H9 (cell line): ENCODE results near the gene GRID1. TPM values are rescaled to one million over a fixed set of nuclear protein-coding genes. Genes with fewer than 3 reads are reported as not detected.

Experiments
- DNase-seq: peaks from one replicate; pipeline ENCODE4 v3.0.0-alpha.2; 2017
- H2AFZ ChIP-seq: one replicate; pipeline ENCODE4 v1.6.1; 2013; ENCODE audit warnings: mild to moderate bottlenecking, low read length, control low read depth, moderate library complexity
- H2AK5ac ChIP-seq: 2 replicates; pipeline ENCODE4 v1.6.1; 2013; ENCODE audit warnings: low read length, control low read depth, mixed read lengths; ENCODE audit not compliant: insufficient read length
- H2BK120ac ChIP-seq: one replicate; pipeline ENCODE4 v1.6.1; 2013; ENCODE audit warnings: low read depth, mild to moderate bottlenecking, low read length, control low read depth, inconsistent platforms; ENCODE audit not compliant: poor library complexity, severe bottlenecking
- H2BK12ac ChIP-seq: 2 replicates; pipeline ENCODE4 v1.6.1; 2013; ENCODE audit warnings: low read length, control low read depth, mixed read lengths, low read depth; ENCODE audit not compliant: insufficient read length
- H2BK15ac ChIP-seq: 2 replicates; pipeline ENCODE4 v1.6.1; 2013; ENCODE audit warnings: low read depth, low read length, control low read depth
- H2BK20ac ChIP-seq: one replicate; pipeline ENCODE4 v1.6.1; 2013; ENCODE audit warnings: low read depth, mild to moderate bottlenecking, low read length, control low read depth, inconsistent platforms; ENCODE audit not compliant: poor library complexity, severe bottlenecking
- H2BK5ac ChIP-seq: 2 replicates; pipeline ENCODE4 v1.6.1; 2013; ENCODE audit warnings: low read length, control low read depth, mixed read lengths; ENCODE audit not compliant: insufficient read length
- H3K14ac ChIP-seq: 2 replicates; pipeline ENCODE4 v1.6.1; 2013; ENCODE audit warnings: low read length, control low read depth; ENCODE audit not compliant: insufficient read depth
- H3K18ac ChIP-seq: 2 replicates; pipeline ENCODE4 v1.6.1; 2013; ENCODE audit warnings: low read depth, mild to moderate bottlenecking, mixed read lengths, low read length, control low read depth; ENCODE audit not compliant: insufficient read length
- H3K23ac ChIP-seq: 2 replicates; pipeline ENCODE4 v1.6.1; 2013; ENCODE audit warnings: low read length, control low read depth, mixed read lengths, low read depth; ENCODE audit not compliant: insufficient read length
- H3K23me2 ChIP-seq: 2 replicates; pipeline ENCODE4 v1.6.1; 2013; ENCODE audit warnings: low read depth, mild to moderate bottlenecking, mixed read lengths, low read length, control low read depth; ENCODE audit not compliant: insufficient read length, poor library complexity, severe bottlenecking
- H3K27ac ChIP-seq: 2 replicates; pipeline ENCODE4 v1.5.1; 2013; ENCODE audit warnings: low read length, control low read depth, mixed read lengths, low read depth; ENCODE audit not compliant: insufficient read length
- H3K27me3 ChIP-seq: 2 replicates; pipeline ENCODE4 v1.6.1; 2013; ENCODE audit warnings: low read length, control low read depth, inconsistent platforms; ENCODE audit not compliant: insufficient read depth
- H3K4ac ChIP-seq: 2 replicates; pipeline ENCODE4 v1.6.1; 2013; ENCODE audit warnings: low read depth, mild to moderate bottlenecking, control low read depth, inconsistent platforms, low read length, moderate library complexity
- H3K4me1 ChIP-seq: 2 replicates; pipeline ENCODE4 v1.6.1; 2013; ENCODE audit warnings: low read length, control low read depth, inconsistent platforms; ENCODE audit not compliant: insufficient read depth
- H3K4me2 ChIP-seq: 2 replicates; pipeline ENCODE4 v1.6.1; 2013; ENCODE audit warnings: low read length, control low read depth, mixed read lengths; ENCODE audit not compliant: insufficient read length, insufficient read depth
- H3K56ac ChIP-seq: 2 replicates; pipeline ENCODE4 v1.6.1; 2013; ENCODE audit warnings: low read depth, mild to moderate bottlenecking, mixed read lengths, low read length, control low read depth; ENCODE audit not compliant: insufficient read length
- H3K79me1 ChIP-seq: 2 replicates; pipeline ENCODE4 v1.6.1; 2013; ENCODE audit warnings: low read depth, mild to moderate bottlenecking, moderate library complexity, low read length, control low read depth, inconsistent platforms; ENCODE audit not compliant: insufficient read depth, poor library complexity, severe bottlenecking
- H3K79me2 ChIP-seq: 2 replicates; pipeline ENCODE4 v1.6.1; 2013; ENCODE audit warnings: low read length, control low read depth, inconsistent platforms; ENCODE audit not compliant: insufficient read depth
- H3K9ac ChIP-seq: 2 replicates; pipeline ENCODE4 v1.6.1; 2013; ENCODE audit warnings: low read length, control low read depth, mixed read lengths; ENCODE audit not compliant: insufficient read length; ENCODE audit errors: extremely low read depth
- H3K9me3 ChIP-seq: one replicate; pipeline ENCODE4 v1.6.1; 2013; ENCODE audit warnings: low read depth, low read length, inconsistent platforms; ENCODE audit not compliant: control insufficient read depth
- H3T11ph ChIP-seq: one replicate; pipeline ENCODE4 v1.6.1; 2013; ENCODE audit warnings: mild to moderate bottlenecking, low read length, control low read depth, inconsistent platforms
- H4K20me1 ChIP-seq: one replicate; pipeline ENCODE4 v1.6.1; 2013; ENCODE audit not compliant: control insufficient read depth, insufficient read length, insufficient read depth
- H4K5ac ChIP-seq: 2 replicates; pipeline ENCODE4 v1.6.1; 2013; ENCODE audit warnings: low read depth, mild to moderate bottlenecking, mixed read lengths, low read length, control low read depth; ENCODE audit not compliant: insufficient read length
- H4K8ac ChIP-seq: replicated peaks from 2 replicates; pipeline ENCODE4 v1.6.1; 2013; ENCODE audit warnings: low read length, control low read depth, mixed read lengths, low read depth; ENCODE audit not compliant: insufficient read length
- H4K91ac ChIP-seq: 2 replicates; pipeline ENCODE4 v1.6.1; 2013; ENCODE audit warnings: low read depth, mild to moderate bottlenecking, moderate library complexity, mixed read lengths, low read length, control low read depth; ENCODE audit not compliant: insufficient read length
- H3K27ac Mint-ChIP-seq, 3 experiments: 2 replicates in 2 of 3; 3 replicates in 1 of 3; pipeline ENCODE4 v1.8.0; 2020 to 2021; ENCODE audit warnings: mixed read lengths in 3 of 3, mild to moderate bottlenecking in 1 of 3, moderate library complexity in 1 of 3
- H3K27me3 Mint-ChIP-seq: 2 replicates; pipeline ENCODE4 v1.8.0; 2021; ENCODE audit warnings: low read depth, mild to moderate bottlenecking, moderate library complexity, mixed read lengths
- H3K36me3 Mint-ChIP-seq, 3 experiments: 2 replicates in 2 of 3; 3 replicates in 1 of 3; pipeline ENCODE4 v1.8.0; 2020 to 2021; ENCODE audit warnings: low read depth in 3 of 3, mixed read lengths in 3 of 3; ENCODE audit not compliant: insufficient read depth in 1 of 3
- H3K4me1 Mint-ChIP-seq, 2 experiments: 2 replicates each; pipeline ENCODE4 v1.8.0; 2020; ENCODE audit warnings: mixed read lengths in 2 of 2
- H3K4me3 Mint-ChIP-seq, 2 experiments: 2 replicates in 1 of 2; 3 replicates in 1 of 2; pipeline ENCODE4 v1.8.0; 2020 to 2021; ENCODE audit warnings: mild to moderate bottlenecking in 2 of 2, mixed read lengths in 2 of 2, moderate library complexity in 1 of 2
- H3K9me3 Mint-ChIP-seq, 2 experiments: 2 replicates in 1 of 2; 3 replicates in 1 of 2; pipeline ENCODE4 v1.8.0; 2020; ENCODE audit warnings: mild to moderate bottlenecking in 2 of 2, mixed read lengths in 2 of 2, moderate library complexity in 1 of 2
- WGBS: extraction: QIAGEN DNeasy Blood & Tissue Kit; methylation state at CpG from one replicate; pipeline ENCODE4 v1.1.7; 2013; ENCODE audit warnings: missing lambda C conversion rate, low lambda C conversion rate, mixed read lengths; ENCODE audit not compliant: insufficient read length; ENCODE audit errors: extremely low coverage; 5-methylcytosine and 5-hydroxymethylcytosine counted together
- total RNA-seq: library from RNA; stranded (reverse); gene quantifications from 2 replicates; pipeline ENCODE4 v1.2.1, GENCODE V29; 2021
- TF ChIP-seq, protein P1 (sequence below): fragments of 200-600 bp; sonication (generic); conservative IDR thresholded peaks from 3 replicates; pipeline ENCODE4 v1.8.0; 2021; ENCODE audit warnings: antibody characterized with exemption, mild to moderate bottlenecking

Gene GRID1
- total RNA-seq, 1 experiment from 2014 or later: 0.35 TPM

DNA sequence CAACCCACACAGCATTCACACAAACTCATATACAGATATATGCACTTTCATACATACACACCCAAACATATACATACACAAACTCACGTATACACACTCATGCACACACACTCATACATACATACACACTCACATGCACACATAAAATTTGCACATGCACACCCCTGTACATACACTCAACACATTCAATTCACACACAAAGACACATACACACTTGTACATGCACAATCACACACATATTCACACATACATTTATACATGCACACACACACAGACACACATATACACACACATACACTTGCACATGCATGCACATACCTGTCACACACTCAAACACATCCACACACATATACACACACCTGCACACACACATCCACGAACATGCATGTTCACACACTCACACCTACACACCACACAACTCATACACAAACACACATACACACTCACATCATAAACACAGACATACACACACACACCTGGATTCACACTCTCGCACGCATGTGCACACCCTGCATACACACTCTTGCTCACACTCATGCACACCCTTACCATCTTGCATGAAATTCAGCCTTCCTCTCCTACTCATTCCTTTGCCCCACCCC lies 451.2 kb downstream of the GRID1 start:
- no peak for DNase-seq
- no peak overlapping the region for H3K14ac ChIP-seq
- no peak overlapping the region for H2AFZ ChIP-seq
- H3K79me1 ChIP-seq: no peaks in the 10 kb centered on the region
- H3K23me2 ChIP-seq: no peaks in the 10 kb centered on the region
- H4K20me1 ChIP-seq: no peaks in the 10 kb centered on the region
- H3K4me1 ChIP-seq: peaks cover 3% of the 10 kb centered on the region; the same call in 1 of the 2 replicates
- no peak overlapping the region for H2BK5ac ChIP-seq
- no peaks in the 10 kb centered on the region for H3K79me2 ChIP-seq
- no peak overlapping the region for H2AK5ac ChIP-seq
- no peak overlapping the region for H2BK12ac ChIP-seq
- H3K23ac ChIP-seq: no peak overlapping the region
- no peak overlapping the region for H3K9ac ChIP-seq
- no peak overlapping the region for H2BK120ac ChIP-seq
- Mint-ChIP-seq H3K4me1 (peaks cover 9 to 17% of the 10 kb centered on the region in 2 experiments), H3K27me3 (no peaks in the 10 kb centered on the region; the same call in none of the 2 replicates), H3K4me3 (no peak overlapping the region), H3K36me3 (no peaks in the 10 kb centered on the region), H3K27ac (no peak overlapping the region), H3K9me3 (no peaks in the 10 kb centered on the region)
- WGBS: 100% methylated on average over 4 of the region's 4 CpGs
- TF ChIP-seq, protein P1, sequence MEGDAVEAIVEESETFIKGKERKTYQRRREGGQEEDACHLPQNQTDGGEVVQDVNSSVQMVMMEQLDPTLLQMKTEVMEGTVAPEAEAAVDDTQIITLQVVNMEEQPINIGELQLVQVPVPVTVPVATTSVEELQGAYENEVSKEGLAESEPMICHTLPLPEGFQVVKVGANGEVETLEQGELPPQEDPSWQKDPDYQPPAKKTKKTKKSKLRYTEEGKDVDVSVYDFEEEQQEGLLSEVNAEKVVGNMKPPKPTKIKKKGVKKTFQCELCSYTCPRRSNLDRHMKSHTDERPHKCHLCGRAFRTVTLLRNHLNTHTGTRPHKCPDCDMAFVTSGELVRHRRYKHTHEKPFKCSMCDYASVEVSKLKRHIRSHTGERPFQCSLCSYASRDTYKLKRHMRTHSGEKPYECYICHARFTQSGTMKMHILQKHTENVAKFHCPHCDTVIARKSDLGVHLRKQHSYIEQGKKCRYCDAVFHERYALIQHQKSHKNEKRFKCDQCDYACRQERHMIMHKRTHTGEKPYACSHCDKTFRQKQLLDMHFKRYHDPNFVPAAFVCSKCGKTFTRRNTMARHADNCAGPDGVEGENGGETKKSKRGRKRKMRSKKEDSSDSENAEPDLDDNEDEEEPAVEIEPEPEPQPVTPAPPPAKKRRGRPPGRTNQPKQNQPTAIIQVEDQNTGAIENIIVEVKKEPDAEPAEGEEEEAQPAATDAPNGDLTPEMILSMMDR: no peak
- H3T11ph ChIP-seq: no peak overlapping the region
- H3K4ac ChIP-seq: no peak overlapping the region
- no peak overlapping the region for H2BK20ac ChIP-seq
- H3K27ac ChIP-seq: no peak overlapping the region
- H2BK15ac ChIP-seq: no peak overlapping the region
- H4K5ac ChIP-seq: no peak overlapping the region
- no peak overlapping the region for H3K18ac ChIP-seq
- no peak overlapping the region for H4K91ac ChIP-seq
- no peaks in the 10 kb centered on the region for H3K9me3 ChIP-seq
- no peaks in the 10 kb centered on the region for H3K27me3 ChIP-seq
- no peak overlapping the region for H3K4me2 ChIP-seq
- no peak overlapping the region for H3K56ac ChIP-seq
- H4K8ac ChIP-seq: no peak overlapping the region
